ENCODE results near the gene BNC1. TPM values are rescaled to one million over a fixed set of nuclear protein-coding genes. Genes with fewer than 3 reads are reported as not detected.

The BNC1 gene
- total and polyA plus RNA-seq, 8 donors = 0.12 to 4.6 (median 0.55) TPM; not detected in 5

DNA sequence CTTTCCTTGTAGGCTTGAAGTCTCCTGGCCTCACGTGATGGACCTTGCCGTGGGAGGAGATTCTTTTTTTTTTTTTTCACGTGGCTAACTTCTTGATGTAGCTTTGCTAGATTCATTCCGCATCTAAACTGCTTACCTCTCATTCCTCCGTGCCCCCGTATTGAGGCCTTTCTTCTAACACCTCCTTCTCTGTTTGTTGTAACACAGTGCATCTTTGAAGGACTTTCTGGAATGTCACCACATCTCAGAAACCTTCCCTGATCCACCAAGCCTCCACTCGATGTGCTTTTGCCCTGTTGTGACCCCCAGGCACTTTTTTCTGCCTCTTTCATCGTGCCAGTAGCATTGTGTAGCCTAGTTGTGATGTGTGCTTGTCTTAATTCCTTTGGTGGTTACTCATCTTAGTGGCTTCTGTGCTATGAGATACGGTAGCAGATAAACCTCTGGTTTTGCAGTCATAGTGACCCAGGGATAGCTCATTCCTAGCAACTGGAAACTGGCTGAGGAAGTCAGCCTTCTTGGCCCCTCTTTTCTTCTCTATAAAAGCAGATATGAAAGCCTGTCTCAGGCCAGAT is 1.6 kb upstream of the BNC1 start:
- TF ChIP-seq POLR2A (IDR thresholded peaks at IDR 0.05) (no peak), POLR2AphosphoS5 (IDR thresholded peaks at IDR 0.05) (no peak)
- TF ChIP-seq, protein P1, sequence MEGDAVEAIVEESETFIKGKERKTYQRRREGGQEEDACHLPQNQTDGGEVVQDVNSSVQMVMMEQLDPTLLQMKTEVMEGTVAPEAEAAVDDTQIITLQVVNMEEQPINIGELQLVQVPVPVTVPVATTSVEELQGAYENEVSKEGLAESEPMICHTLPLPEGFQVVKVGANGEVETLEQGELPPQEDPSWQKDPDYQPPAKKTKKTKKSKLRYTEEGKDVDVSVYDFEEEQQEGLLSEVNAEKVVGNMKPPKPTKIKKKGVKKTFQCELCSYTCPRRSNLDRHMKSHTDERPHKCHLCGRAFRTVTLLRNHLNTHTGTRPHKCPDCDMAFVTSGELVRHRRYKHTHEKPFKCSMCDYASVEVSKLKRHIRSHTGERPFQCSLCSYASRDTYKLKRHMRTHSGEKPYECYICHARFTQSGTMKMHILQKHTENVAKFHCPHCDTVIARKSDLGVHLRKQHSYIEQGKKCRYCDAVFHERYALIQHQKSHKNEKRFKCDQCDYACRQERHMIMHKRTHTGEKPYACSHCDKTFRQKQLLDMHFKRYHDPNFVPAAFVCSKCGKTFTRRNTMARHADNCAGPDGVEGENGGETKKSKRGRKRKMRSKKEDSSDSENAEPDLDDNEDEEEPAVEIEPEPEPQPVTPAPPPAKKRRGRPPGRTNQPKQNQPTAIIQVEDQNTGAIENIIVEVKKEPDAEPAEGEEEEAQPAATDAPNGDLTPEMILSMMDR (IDR thresholded peaks at IDR 0.05) = no peak
- peaks cover 12 to 21% (median 14%) of the 10 kb centered on the region in 4 donors for H3K4me1 ChIP-seq
- H3K27me3 ChIP-seq = peaks cover 15 to 80% (median 53%) of the 10 kb centered on the region in 3 donors
- H3K4me3 ChIP-seq = no peak overlapping the region
- 53 to 72% (median 60%) methylated on average over 9 of the region's 9 CpGs for WGBS, 5 donors
- H3K27ac ChIP-seq = no peak overlapping the region
- peaks cover 0 to 3% (median 0%) of the 10 kb centered on the region in 4 donors for H3K9me3 ChIP-seq
- DNase-seq = no peak
- intact Hi-C loops (cut with DNase I; ENCODE audit: low total_unique reads) = no loop called here
- H3K36me3 ChIP-seq = no peaks in the 10 kb centered on the region

DNA sequence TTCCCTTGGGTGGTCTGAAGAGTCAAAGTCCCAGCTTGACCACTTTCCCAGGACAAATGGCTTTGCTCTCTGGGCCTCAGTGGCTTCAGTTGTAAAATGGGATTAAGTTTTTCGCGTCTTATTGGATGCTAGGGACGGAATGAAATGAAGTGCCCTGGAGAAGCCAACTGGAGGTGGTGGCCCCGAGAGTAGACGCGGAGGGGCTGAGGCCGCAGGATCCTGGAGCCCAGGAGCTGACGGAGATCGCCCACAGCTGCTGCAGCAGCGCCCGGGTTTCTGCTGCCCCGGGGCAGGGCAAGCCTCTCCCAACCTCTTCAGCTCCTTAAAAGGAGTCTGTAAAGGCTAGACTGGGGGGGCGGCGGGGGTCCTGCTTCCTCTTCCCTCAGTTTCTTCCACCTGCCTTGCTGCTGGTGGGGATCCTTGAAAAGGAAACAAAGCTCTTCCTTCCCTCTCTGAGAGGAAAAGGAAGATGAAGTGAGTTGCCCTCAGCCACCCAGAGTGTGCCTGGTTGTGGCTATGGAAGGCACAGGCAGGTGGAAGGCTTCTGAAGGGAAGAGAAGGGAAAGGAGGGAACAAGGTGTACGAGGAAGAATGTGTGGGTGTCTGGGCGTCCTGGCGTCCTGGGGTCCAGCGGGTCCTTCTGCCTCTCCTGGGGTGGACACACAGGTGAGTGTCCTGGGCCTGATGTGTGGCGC is 967 bp upstream of the BNC1 start:
- no peak for DNase-seq
- TF ChIP-seq POLR2A (IDR thresholded peaks at IDR 0.05) (no peak), EP300 (IDR thresholded peaks at IDR 0.05) (no peak), POLR2AphosphoS5 (IDR thresholded peaks at IDR 0.05) (no peak)
- TF ChIP-seq, protein P1 (IDR thresholded peaks at IDR 0.05) = no peak
- no peak overlapping the region for H3K4me3 ChIP-seq
- H3K36me3 ChIP-seq = no peaks in the 10 kb centered on the region
- intact Hi-C loops (cut with DNase I; ENCODE audit: low total_unique reads) = no loop called here
- H3K4me1 ChIP-seq = peaks cover 12 to 21% (median 14%) of the 10 kb centered on the region in 4 donors
- H3K27ac ChIP-seq = no peak overlapping the region
- peaks cover 15 to 85% (median 56%) of the 10 kb centered on the region in 3 donors for H3K27me3 ChIP-seq
- 41 to 56% (median 45%) methylated on average over 18 to 19 of the region's 19 CpGs for WGBS, 5 donors
- H3K9me3 ChIP-seq = peaks cover 0 to 3% (median 0%) of the 10 kb centered on the region in 4 donors

DNA sequence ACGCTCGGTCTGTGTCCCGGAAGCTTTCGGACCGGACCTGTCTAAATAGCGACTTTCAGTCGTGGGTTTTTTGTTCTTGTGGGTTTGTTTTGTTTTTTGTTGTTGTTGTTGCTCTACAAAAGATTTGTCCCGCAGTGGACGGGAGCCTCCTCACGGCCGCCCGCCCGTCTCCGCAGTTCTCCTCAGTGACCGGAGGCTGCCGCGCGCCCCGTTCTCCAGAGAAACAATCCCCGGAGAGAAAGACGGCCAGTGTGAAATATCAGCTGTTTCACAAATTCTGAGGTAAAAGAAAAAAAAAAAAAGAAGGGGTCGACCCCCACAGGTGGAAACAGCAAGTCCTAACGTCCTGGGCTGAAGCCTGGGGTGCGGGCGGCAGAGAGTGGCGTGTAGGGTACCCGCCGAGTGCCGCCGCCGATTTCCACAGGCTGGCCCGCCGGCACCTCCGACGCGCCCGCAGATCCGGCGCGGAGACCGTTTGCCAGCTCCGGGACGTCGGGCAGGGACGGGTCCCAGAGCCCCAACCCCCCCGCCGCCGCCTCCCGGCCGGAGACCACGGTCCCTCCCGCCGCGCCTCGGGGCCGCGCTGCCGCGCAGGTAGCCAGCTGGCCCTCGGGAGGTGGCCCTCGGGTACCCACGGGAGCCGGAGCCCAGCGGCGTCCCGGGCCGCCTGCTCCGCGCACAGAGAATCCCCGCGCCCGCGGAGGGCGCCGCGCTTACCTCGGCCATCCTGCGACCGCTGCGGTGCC is 478 bp downstream of the BNC1 start:
- Histone ChIP-seq H3K9me3 (peaks cover 0 to 3% (median 0%) of the 10 kb centered on the region in 4 donors), H3K36me3 (no peaks in the 10 kb centered on the region), H3K4me1 (peaks cover 12 to 21% (median 14%) of the 10 kb centered on the region in 4 donors), H3K4me3 (peak overlapping the region; percentile 41 to 46 (median 43)), H3K27me3 (peaks cover 15 to 90% (median 56%) of the 10 kb centered on the region in 3 donors), H3K27ac (no peak overlapping the region)
- peak in 1 of 2 donors; percentile 40 for DNase-seq
- TF ChIP-seq EP300 (IDR thresholded peaks at IDR 0.05) = no peak
- TF ChIP-seq, protein P1 (IDR thresholded peaks at IDR 0.05) = no peak
- no peak for TF ChIP-seq POLR2A (IDR thresholded peaks at IDR 0.05)
- no peak for TF ChIP-seq POLR2AphosphoS5 (IDR thresholded peaks at IDR 0.05)
- intact Hi-C loops (cut with DNase I; ENCODE audit: low total_unique reads) = no loop called here
- 4 to 9% (median 6%) methylated on average over 38 to 80 of the region's 80 CpGs for WGBS, 5 donors

DNA sequence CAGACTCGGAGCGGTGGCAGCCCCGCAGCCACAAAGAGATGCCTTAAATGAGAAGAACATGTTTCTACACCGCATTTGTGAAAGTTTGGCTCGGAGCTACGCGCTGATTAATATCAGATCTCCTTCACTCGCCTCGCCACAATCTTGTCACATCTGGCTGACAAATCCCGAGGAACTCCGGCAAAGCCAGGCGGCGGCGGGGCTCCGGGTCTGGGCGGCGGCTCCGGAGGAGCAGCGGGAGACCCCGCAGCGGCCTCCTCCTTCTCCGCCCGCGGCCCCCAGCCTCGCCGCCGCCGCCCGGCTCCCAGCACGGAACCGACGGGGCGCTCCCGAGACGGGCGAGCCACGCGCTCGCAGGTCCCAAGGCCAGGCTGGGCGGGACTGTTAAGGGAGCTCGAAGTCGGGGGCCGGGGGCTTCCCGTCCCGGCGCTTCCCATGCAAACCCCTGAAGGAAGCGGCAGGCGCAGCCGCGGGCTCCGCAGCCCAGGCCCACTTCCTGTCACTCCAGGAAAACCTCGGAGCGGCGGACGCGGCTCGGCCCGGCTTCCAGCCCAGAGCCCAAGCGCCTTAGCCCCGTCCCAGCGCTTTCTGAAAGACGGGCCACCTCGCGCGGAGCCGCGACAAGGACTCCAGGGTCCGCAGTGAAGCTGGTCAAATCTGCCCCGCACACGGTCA is 1.2 kb downstream of the BNC1 start:
- WGBS, 5 donors = 2 to 5% (median 3%) methylated on average over 41 to 70 of the region's 70 CpGs
- Histone ChIP-seq H3K27me3 (peaks cover 15 to 89% (median 50%) of the 10 kb centered on the region in 3 donors), H3K36me3 (no peaks in the 10 kb centered on the region), H3K4me1 (peaks cover 12 to 21% (median 14%) of the 10 kb centered on the region in 4 donors), H3K27ac (no peak overlapping the region), H3K9me3 (peaks cover 0 to 3% (median 0%) of the 10 kb centered on the region in 4 donors), H3K4me3 (peak overlapping the region; percentile 41 to 46 (median 43))
- TF ChIP-seq POLR2A (IDR thresholded peaks at IDR 0.05) (no peak), EP300 (IDR thresholded peaks at IDR 0.05) (no peak), POLR2AphosphoS5 (IDR thresholded peaks at IDR 0.05) (no peak)
- TF ChIP-seq, protein P1 (IDR thresholded peaks at IDR 0.05) = no peak
- peak in 1 of 2 donors; percentile 61 for DNase-seq
- intact Hi-C loops (cut with DNase I; ENCODE audit: low total_unique reads) = no loop called here

Data from stomach (tissue), 9 donors.